ENCODE data around the gene KIF5C. TPM values are rescaled to one million over a fixed set of nuclear protein-coding genes. Genes with fewer than 3 reads are reported as not detected.

The KIF5C gene
- total and polyA plus RNA-seq, 2 of the 13 experiments (the other 11 are each of a cell fraction or from before 2014, with no cell fraction given) = 0.15 to 0.20 TPM

DNA sequence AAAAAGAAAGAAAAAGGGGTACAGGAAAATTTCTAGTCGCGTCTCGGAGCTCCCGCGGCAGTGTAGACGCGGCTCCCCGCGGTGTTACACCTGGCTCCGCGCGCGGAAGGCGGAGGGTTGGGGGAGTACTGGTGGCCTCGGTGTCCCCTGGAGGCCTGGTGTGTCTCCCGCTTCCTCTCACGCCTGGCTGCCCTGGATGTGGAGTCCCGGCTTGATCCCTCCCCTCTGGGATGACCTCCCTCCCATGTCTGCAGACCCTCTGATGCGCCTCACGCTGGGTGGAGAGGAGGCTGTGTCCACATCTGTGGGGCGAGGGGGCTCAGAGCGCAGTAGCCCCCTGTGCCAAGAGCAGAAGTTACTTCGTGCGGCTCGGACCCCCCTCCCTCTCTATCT lies 1.2 kb downstream of the KIF5C start:
- in situ Hi-C loops (cut with HindIII; ENCODE audit: extremely low pct_ligation_motif_present, low pct_unique_long_range_greater_than_20kb) = no loop called here
- Histone ChIP-seq H3K4me2 (ENCODE audit: low read depth, low read length) (peak overlapping the region; percentile 63), H3K79me2 (ENCODE audit: insufficient read depth, low read length) (no peaks in the 10 kb centered on the region), H2AFZ (ENCODE audit: low read length) (no peak overlapping the region), H3K4me3 (replicated peaks in 1 of 3; ENCODE audit: insufficient read depth in 1 of 3, low read depth in 2 of 3, low read length in 3 of 3) (peak overlapping the region in 2 of 3 experiments; percentile 13 to 52; a peak in 4 of 6 replicates), H3K9ac (ENCODE audit: insufficient read depth, low read depth, low read length) (no peak overlapping the region), H4K20me1 (ENCODE audit: insufficient read depth, low read length) (no peaks in the 10 kb centered on the region), H3K9me3 (ENCODE audit: low read length) (0 out of 2 replicates have a peak, but pooled peaks cover 3% of the 10 kb centered on the region), H3K27ac (ENCODE audit: extremely low read length, insufficient read depth, low read length) (no peak overlapping the region), H3K36me3 (replicated peaks in 1 of 2; ENCODE audit: control insufficient read depth in 1 of 2, insufficient read depth in 2 of 2, low read length in 2 of 2) (no peaks in the 10 kb centered on the region), H3K27me3 (ENCODE audit: control insufficient read depth in 1 of 2, insufficient read depth in 2 of 2, low read length in 2 of 2) (peaks cover 2 to 36% of the 10 kb centered on the region in 2 experiments; a peak in 4 of 5 replicates), H3K4me1 (ENCODE audit: insufficient read depth, low read length) (peaks cover 13% of the 10 kb centered on the region; the same call in 1 of the 2 replicates)
- no TSS peak for BruUV-seq (replicated peaks)
- intact Hi-C loops (cut with micrococcal nuclease; ENCODE audit: unreplicated experiment) = no loop called here
- FAIRE-seq = no peak
- peak; percentile 50 for ATAC-seq
- WGBS (ENCODE audit: low lambda C conversion rate) = 27% methylated on average over 20 of the region's 25 CpGs
- DNase-seq (ENCODE audit: low spot score) = no peak
- ChIA-PET POLR2A (no interaction called here), CTCF (ENCODE audit: low intra/inter-chr PET ratio, low total read pairs) (no interaction called here)
- TF ChIP-seq ZNF274 (CRISPR knock-in tag; IDR thresholded peaks at IDR 0.05) (0 out of 2 replicates have a peak, but pooled peaks have one; percentile 17), ZNF703 (CRISPR knock-in tag; IDR thresholded peaks at IDR 0.05; ENCODE audit: borderline replicate concordance) (no peak), ZBTB33 (CRISPR knock-in tag; IDR thresholded peaks at IDR 0.05) (0 out of 2 replicates have a peak, but pooled peaks have one; percentile 7), PLRG1 (conservative IDR thresholded peaks at IDR 0.05) (no peak), NCOA5 (CRISPR knock-in tag; IDR thresholded peaks at IDR 0.05) (no peak), U2AF1 (optimal IDR thresholded peaks at IDR 0.05; ENCODE audit: low read depth, low read length) (no peak), MED8 (CRISPR knock-in tag; IDR thresholded peaks at IDR 0.05; ENCODE audit: insufficient replicate concordance) (no peak), FOXK2 (IDR thresholded peaks at IDR 0.05) (no peak), XBP1 (CRISPR knock-in tag; IDR thresholded peaks at IDR 0.05) (no peak), ZNF354B (CRISPR knock-in tag; IDR thresholded peaks at IDR 0.05) (no peak), PHF21A (CRISPR knock-in tag; IDR thresholded peaks at IDR 0.05) (no peak), MTA1 (CRISPR knock-in tag; IDR thresholded peaks at IDR 0.05; ENCODE audit: borderline replicate concordance) (0 out of 2 replicates have a peak, but pooled peaks have one; percentile 8), ZSCAN29 (CRISPR knock-in tag; conservative IDR thresholded peaks at IDR 0.05) (peak; percentile 93), RXRA (CRISPR knock-in tag; IDR thresholded peaks at IDR 0.05) (no peak), ZBTB25 (CRISPR knock-in tag; IDR thresholded peaks at IDR 0.05) (no peak), NONO (IDR thresholded peaks at IDR 0.05) (no peak), NONO (CRISPR knock-in tag; conservative IDR thresholded peaks at IDR 0.05) (no peak)
